HepG2 (cell line): Measurements from ENCODE around the gene PPRC1. TPM values are rescaled to one million over a fixed set of nuclear protein-coding genes. Genes with fewer than 3 reads are reported as not detected.

ENCODE experiments used
- ARHGAP35 ChIP-seq: sonication (generic); formaldehyde crosslinking; IDR thresholded peaks from 2 replicates; pipeline ENCODE4 v1.9.0; 2022; ENCODE audit warnings: mild to moderate bottlenecking, inconsistent platforms, moderate library complexity, missing genetic modification reagents, borderline replicate concordance
- DR1 ChIP-seq: sonication (generic); formaldehyde crosslinking; IDR thresholded peaks from 2 replicates; pipeline ENCODE4 v1.8.0; 2021; ENCODE audit warnings: mild to moderate bottlenecking, missing genetic modification reagents, inconsistent platforms
- ETV5 ChIP-seq: IDR thresholded peaks from 2 replicates; pipeline ENCODE4 v1.6.1; 2018; ENCODE audit warnings: missing biosample characterization, missing genetic modification reagents, inconsistent platforms, borderline replicate concordance
- GFI1 ChIP-seq: sonication (generic); formaldehyde crosslinking; IDR thresholded peaks from 2 replicates; pipeline ENCODE4 v1.5.0; 2020; ENCODE audit warnings: missing genetic modification reagents, mild to moderate bottlenecking, borderline replicate concordance
- ISX ChIP-seq: sonication (generic); formaldehyde crosslinking; conservative IDR thresholded peaks from 2 replicates; pipeline ENCODE4 v1.5.0; 2020; ENCODE audit warnings: missing genetic modification reagents
- MYNN ChIP-seq: sonication (generic); formaldehyde crosslinking; IDR thresholded peaks from 2 replicates; pipeline ENCODE4 v1.4.0; 2020; ENCODE audit warnings: mild to moderate bottlenecking, low read depth, missing genetic modification reagents
- RBFOX2 ChIP-seq: fragments of 200-400 bp; formaldehyde crosslinking; IDR thresholded peaks from 2 replicates; pipeline ENCODE4 v1.6.1; 2017; ENCODE audit warnings: low read depth, mild to moderate bottlenecking, low read length
- RFXANK ChIP-seq: IDR thresholded peaks from 2 replicates; pipeline ENCODE4 v1.6.1; 2016
- RORA ChIP-seq: sonication (generic); formaldehyde crosslinking; IDR thresholded peaks from 2 replicates; pipeline ENCODE4 v1.5.0; 2020; ENCODE audit warnings: mild to moderate bottlenecking, missing genetic modification reagents, moderate library complexity
- SMAD9 ChIP-seq: sonication (generic); formaldehyde crosslinking; IDR thresholded peaks from 2 replicates; pipeline ENCODE4 v1.5.1; 2020; ENCODE audit warnings: mild to moderate bottlenecking, missing genetic modification reagents
- SNAPC2 ChIP-seq: sonication (generic); formaldehyde crosslinking; IDR thresholded peaks from 2 replicates; pipeline ENCODE4 v1.8.1; 2022; ENCODE audit warnings: mild to moderate bottlenecking, missing genetic modification reagents
- TAF1 ChIP-seq: sonication (generic); formaldehyde crosslinking; IDR thresholded peaks from 2 replicates; pipeline ENCODE4 v1.4.0; 2020; ENCODE audit warnings: missing genetic modification reagents
- YEATS2 ChIP-seq: sonication (generic); formaldehyde crosslinking; IDR thresholded peaks from 2 replicates; pipeline ENCODE4 v1.4.0; 2020; ENCODE audit warnings: missing genetic modification reagents, borderline replicate concordance
- ZBTB20 ChIP-seq: sonication (generic); formaldehyde crosslinking; IDR thresholded peaks from 2 replicates; pipeline ENCODE4 v1.8.1; 2023; ENCODE audit warnings: missing genetic modification reagents, low read depth, mild to moderate bottlenecking, borderline replicate concordance
- ZNF10 ChIP-seq: sonication (generic); formaldehyde crosslinking; IDR thresholded peaks from 2 replicates; pipeline ENCODE4 v1.4.0; 2020; ENCODE audit warnings: mild to moderate bottlenecking, low read depth, missing genetic modification reagents, borderline replicate concordance
- ZNF224 ChIP-seq: sonication (generic); formaldehyde crosslinking; IDR thresholded peaks from 2 replicates; pipeline ENCODE4 v1.5.0; 2020; ENCODE audit warnings: mild to moderate bottlenecking, missing genetic modification reagents
- ZNF235 ChIP-seq: sonication (generic); formaldehyde crosslinking; IDR thresholded peaks from 2 replicates; pipeline ENCODE4 v1.8.1; 2023; ENCODE audit warnings: mild to moderate bottlenecking, missing genetic modification reagents, borderline replicate concordance
- ZNF546 ChIP-seq: sonication (generic); formaldehyde crosslinking; conservative IDR thresholded peaks from 2 replicates; pipeline ENCODE4 v1.8.1; 2023; ENCODE audit warnings: mild to moderate bottlenecking, missing genetic modification reagents
- ZNF570 ChIP-seq: sonication (generic); formaldehyde crosslinking; IDR thresholded peaks from 2 replicates; pipeline ENCODE4 v1.4.0; 2020; ENCODE audit warnings: mild to moderate bottlenecking, missing genetic modification reagents, borderline replicate concordance
- polyA plus RNA-seq, 8 experiments: library from polyadenylated mRNA; depleted of rRNA in 3 of 8; stranded (reverse) in 7 of 8; unstranded in 1 of 8; fragments of >200 nt; fragmentation: Illumina TruSeq in 4 of 8; extraction: Trizol in 4 of 8; gene quantifications; 2 replicates each; pipeline versions ENCODE4 v1.2.1 to v1.2.3, GENCODE V29; 2011 to 2016; ENCODE audit warnings: low read depth in 4 of 8, missing spikeins in 1 of 8, mixed read lengths in 1 of 8; ENCODE audit not compliant: insufficient read depth in 1 of 8
- total RNA-seq, 5 experiments: library from RNA; depleted of rRNA; stranded (reverse); fragments of >200 nt; fragmentation: Illumina TruSeq; extraction: Trizol; gene quantifications; 2 replicates each; pipeline ENCODE4 v1.2.3, GENCODE V29; 2016; ENCODE audit warnings: low read depth in 1 of 5
- TF ChIP-seq, protein P1 (sequence below): sonication (generic); formaldehyde crosslinking; IDR thresholded peaks from 2 replicates; pipeline ENCODE4 v1.4.0; 2020; ENCODE audit warnings: low read depth, missing genetic modification reagents
- TF ChIP-seq, protein P2 (sequence below): sonication (generic); formaldehyde crosslinking; IDR thresholded peaks from 2 replicates; pipeline ENCODE4 v1.5.1; 2020; ENCODE audit warnings: missing genetic modification reagents, mild to moderate bottlenecking, borderline replicate concordance
- TF ChIP-seq, protein P3 (sequence below): sonication (generic); formaldehyde crosslinking; IDR thresholded peaks from 2 replicates; pipeline ENCODE4 v1.5.0; 2020; ENCODE audit warnings: missing genetic modification reagents

The PPRC1 gene
- total and polyA plus RNA-seq, 2 of the 13 experiments (the other 11 are each of a cell fraction or from before 2014, with no cell fraction given): 18.7 to 24.2 TPM

DNA sequence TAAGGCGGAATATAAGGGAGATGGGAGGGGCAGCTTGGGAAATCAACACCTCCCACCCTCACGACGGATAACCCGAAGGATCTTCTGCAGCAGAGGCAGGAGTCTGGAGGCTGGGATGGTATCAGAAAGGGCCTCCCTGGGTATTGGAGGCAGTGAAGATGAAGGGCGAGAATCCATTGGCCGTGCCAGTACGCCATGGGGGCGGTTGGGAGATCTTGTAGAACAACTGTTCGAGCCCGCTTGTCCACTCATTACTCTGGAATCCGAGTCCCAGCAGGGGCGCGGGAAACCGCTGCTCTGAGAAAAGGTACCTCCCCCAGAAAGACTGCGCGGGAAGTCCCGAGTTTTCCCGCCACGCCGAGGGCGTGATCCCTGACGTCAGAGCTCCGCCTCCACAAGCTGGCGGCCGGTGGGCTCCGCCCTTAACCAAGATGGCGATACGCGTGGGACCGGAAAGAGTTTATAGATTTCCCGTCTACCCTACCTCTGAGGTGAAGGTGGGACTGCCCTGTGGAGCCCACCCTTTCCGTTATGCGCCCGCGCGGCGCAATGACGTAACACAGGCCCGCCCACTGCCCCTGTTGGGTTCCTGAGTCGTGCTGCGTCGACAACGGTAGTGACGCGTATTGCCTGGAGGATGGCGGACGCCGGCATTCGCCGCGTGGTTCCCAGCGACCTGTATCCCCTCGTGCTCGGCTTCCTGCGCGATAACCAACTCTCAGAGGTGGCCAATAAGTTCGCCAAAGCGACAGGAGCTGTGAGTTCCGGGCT lies 19.1 kb downstream of the PPRC1 start, which contains the start of gene NOLC1 (continued):
- TF ChIP-seq DR1 (CRISPR knock-in tag) (peak; percentile 90; the same call in 1 of the 2 replicates), MYNN (peak; percentile 65; the same call in 1 of the 2 replicates), ISX (CRISPR knock-in tag) (0 out of 2 replicates have a peak, but pooled peaks have one; percentile 7), RBFOX2 (peak; percentile 92), SNAPC2 (CRISPR knock-in tag) (peak; percentile 94), ZNF570 (CRISPR knock-in tag) (no peak), ZNF235 (CRISPR knock-in tag) (no peak), ARHGAP35 (CRISPR knock-in tag) (peak; percentile 28; the same call in 1 of the 2 replicates), ETV5 (peak; percentile 90), TAF1 (CRISPR knock-in tag) (peak; percentile 91), ZNF10 (no peak), RORA (CRISPR knock-in tag) (no peak), SMAD9 (CRISPR knock-in tag) (no peak), ZNF224 (CRISPR knock-in tag) (peak; percentile 79; the same call in 1 of the 2 replicates), RFXANK (CRISPR knock-in tag) (peak; percentile 58; the same call in 1 of the 2 replicates), ZNF546 (CRISPR knock-in tag) (peak; percentile 93; the same call in 1 of the 2 replicates), GFI1 (CRISPR knock-in tag) (peak; percentile 80), YEATS2 (CRISPR knock-in tag) (peak; percentile 97), ZBTB20 (no peak)
- TF ChIP-seq, protein P1, sequence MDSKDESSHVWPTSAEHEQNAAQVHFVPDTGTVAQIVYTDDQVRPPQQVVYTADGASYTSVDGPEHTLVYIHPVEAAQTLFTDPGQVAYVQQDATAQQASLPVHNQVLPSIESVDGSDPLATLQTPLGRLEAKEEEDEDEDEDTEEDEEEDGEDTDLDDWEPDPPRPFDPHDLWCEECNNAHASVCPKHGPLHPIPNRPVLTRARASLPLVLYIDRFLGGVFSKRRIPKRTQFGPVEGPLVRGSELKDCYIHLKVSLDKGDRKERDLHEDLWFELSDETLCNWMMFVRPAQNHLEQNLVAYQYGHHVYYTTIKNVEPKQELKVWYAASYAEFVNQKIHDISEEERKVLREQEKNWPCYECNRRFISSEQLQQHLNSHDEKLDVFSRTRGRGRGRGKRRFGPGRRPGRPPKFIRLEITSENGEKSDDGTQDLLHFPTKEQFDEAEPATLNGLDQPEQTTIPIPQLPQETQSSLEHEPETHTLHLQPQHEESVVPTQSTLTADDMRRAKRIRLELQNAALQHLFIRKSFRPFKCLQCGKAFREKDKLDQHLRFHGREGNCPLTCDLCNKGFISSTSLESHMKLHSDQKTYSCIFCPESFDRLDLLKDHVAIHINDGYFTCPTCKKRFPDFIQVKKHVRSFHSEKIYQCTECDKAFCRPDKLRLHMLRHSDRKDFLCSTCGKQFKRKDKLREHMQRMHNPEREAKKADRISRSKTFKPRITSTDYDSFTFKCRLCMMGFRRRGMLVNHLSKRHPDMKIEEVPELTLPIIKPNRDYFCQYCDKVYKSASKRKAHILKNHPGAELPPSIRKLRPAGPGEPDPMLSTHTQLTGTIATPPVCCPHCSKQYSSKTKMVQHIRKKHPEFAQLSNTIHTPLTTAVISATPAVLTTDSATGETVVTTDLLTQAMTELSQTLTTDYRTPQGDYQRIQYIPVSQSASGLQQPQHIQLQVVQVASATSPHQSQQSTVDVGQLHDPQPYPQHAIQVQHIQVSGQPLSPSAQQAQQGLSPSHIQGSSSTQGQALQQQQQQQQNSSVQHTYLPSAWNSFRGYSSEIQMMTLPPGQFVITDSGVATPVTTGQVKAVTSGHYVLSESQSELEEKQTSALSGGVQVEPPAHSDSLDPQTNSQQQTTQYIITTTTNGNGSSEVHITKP (CRISPR knock-in tag): peak; percentile 98
- TF ChIP-seq, protein P2, sequence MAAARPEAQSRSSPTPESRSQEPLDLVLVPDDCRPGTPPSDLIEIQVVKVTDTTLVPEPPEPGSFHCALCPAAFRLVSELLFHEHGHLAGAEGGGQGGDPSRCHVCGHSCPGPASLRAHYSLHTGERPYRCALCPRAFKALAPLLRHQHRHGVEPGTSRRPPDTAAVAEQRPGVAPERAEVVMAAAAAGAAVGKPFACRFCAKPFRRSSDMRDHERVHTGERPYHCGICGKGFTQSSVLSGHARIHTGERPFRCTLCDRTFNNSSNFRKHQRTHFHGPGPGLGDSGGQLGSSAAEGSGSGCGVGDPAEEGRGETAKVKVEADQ: peak; percentile 86
- TF ChIP-seq, protein P3, sequence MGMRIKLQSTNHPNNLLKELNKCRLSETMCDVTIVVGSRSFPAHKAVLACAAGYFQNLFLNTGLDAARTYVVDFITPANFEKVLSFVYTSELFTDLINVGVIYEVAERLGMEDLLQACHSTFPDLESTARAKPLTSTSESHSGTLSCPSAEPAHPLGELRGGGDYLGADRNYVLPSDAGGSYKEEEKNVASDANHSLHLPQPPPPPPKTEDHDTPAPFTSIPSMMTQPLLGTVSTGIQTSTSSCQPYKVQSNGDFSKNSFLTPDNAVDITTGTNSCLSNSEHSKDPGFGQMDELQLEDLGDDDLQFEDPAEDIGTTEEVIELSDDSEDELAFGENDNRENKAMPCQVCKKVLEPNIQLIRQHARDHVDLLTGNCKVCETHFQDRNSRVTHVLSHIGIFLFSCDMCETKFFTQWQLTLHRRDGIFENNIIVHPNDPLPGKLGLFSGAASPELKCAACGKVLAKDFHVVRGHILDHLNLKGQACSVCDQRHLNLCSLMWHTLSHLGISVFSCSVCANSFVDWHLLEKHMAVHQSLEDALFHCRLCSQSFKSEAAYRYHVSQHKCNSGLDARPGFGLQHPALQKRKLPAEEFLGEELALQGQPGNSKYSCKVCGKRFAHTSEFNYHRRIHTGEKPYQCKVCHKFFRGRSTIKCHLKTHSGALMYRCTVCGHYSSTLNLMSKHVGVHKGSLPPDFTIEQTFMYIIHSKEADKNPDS (CRISPR knock-in tag): no peak
